GM18517 (cell line): ENCODE results near the gene MED27.

Source experiments
- ATAC-seq: cut with Tn5 transposase; IDR thresholded peaks from one replicate; pipeline ENCODE4 v1.9.1; 2021; ENCODE audit warnings: mild to moderate bottlenecking, moderate library complexity; ENCODE audit not compliant: unreplicated experiment

The MED27 gene

DNA sequence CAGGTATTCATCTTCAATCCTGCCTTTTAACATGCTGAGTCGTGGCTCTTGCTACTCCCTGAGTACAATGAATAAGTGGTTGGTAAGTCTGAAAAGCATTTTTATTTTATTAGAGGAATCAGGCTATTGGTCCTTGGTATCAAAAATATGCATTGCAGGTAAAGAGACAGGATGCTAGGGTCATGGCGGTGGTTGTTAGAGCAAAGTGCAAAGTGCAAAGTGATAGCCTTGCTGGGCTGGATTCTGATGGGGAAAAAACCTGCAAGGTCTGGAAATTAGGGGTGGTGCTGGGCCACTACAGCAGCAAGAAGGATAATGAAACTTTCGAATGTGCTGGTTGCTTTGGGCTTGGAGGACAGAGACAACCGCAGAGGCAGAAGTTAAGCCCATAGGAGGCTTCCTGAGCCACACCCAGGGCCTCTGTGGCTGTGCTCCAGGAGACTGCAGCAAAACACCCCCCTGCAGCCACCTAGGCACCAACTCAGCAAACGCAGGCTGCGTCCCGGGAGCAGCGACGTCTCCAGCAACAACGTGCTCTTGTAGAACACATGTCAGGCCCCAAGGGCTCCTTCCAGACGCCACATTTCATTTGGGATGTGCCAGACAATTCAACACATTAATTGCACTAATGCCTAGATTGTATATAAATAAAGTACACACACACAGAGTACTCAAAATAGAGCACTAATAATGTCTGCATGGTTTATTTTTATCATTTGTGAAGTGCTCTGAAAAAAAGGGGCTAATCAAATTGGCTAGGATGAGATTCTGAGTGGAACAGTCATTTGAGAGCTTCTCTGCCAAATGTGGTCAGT is 190.0 kb downstream of the MED27 start:
- no peak for ATAC-seq

- ATAC-seq = no peak
These were observed 190.7 kb downstream of the MED27 start for GRCh38 chr9:131888923-131889322.

DNA sequence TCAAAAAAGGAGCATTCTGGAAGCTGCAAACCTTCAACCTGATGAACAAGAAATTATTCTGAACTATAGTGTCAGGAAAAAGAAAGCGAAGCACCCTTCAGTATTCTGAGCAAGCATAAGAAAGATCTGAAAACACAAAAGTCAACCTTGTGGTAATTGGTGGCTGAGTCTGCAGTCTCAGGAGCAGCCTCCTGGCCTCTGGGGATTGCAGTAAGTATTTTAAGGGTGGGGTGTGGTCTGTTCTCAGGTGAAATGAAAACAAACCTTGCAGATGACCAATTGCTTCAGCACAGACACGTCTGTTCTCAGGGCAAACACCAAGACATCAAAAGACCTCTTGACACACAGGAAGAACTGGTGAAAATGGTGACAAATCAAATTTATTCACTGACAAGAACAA is 192.0 kb downstream of the MED27 start:
- ATAC-seq = no peak

GRCh38 chr9:131886826-131887225 is 192.8 kb downstream of the MED27 start:
- ATAC-seq = no peak

- ATAC-seq = no peak
These were observed 194.5 kb downstream of the MED27 start for GRCh38 chr9:131885144-131885609.

GRCh38 chr9:131884222-131884621 is 195.4 kb downstream of the MED27 start:
- no peak for ATAC-seq

GRCh38 chr9:131880833-131881583 is 198.7 kb downstream of the MED27 start:
- no peak for ATAC-seq

GRCh38 chr9:131879911-131880290 is 199.8 kb downstream of the MED27 start:
- ATAC-seq = no peak

DNA sequence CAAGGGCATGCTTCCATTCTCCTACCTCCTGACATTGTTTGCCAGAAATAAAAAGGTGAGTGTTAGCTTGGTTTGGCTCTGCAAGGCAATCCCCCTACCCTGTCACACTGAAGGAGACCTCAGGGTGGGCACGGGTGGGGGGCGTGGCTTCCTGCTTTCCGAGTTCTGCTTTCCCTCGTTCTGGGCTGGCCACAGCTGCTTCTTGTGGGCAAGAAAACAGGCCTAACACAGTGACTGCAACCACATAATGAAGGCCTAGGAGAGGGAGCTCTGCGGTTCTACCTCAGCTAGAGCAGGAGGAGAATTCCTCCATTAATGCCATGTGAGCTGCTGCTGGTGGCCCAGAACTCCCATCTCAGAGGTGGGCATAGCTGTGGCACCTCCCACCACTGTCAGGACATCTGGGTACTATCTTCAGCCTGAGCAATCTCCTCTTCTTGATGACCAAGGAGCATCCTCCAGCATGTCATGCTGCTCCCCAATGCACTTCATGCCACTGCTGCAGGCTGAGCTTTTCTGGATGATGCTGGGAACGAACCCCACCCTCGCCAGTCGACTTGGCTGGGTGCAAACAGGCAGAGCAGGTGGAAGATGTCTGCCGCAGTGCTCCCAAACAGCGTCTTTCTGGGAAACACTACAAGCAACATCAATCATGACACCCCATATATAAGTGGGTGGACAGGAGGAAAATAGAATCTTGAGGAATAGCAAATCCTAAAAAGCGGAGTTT is 200.3 kb downstream of the MED27 start:
- no peak for ATAC-seq

DNA sequence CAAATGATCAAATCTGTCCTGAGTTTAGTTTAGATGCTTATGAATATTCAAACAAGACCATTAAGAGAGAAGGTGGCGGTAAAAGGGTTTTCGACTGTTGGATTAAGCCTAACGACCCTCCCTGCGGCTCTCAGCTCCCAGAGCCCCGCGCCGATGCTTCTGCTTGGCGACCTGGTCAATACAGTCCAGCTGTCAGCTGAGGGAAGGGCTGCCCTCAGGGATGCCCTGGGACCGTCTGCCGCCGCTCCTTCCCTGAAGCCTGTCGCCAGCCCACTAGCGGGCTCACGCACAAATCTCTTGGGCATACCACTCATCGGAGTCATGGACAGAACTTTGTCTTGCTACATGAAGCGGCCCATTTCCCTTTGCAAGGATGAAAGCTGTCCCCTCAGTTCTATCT is 203.2 kb downstream of the MED27 start:
- ATAC-seq = no peak

DNA sequence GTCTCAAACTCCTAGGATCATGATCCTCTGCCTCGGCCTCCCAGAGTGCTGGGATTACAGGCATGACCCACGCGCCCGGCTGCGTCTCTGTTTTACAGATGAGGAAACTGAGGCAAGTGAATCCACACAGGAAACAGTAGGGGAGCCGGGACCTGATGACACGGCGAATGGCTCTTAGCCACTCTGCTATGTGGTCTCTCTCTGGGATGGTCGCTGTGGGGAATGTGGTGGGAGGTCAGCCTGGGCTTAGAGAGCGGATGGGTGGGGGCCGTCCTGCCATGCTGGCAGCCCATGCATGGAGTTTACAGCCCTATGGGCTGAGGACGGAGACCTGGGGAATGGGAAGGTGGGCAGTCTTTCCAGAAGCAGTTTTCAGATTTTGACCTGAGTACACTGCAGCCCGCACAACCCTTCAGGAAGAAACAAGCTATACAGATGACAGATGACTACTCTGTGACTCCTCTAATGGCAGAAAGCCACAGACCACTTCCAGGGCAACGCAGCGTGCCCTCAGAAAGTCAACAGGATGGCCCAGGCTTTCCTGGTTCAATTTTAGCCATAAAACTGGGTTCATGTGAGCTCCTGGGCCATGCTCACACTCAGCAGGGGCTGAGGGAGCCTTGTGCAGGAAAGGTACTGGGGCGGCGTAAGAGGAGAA is 203.7 kb downstream of the MED27 start:
- no peak for ATAC-seq

GRCh38 chr9:131874916-131875670 is 204.6 kb downstream of the MED27 start:
- no peak for ATAC-seq

GRCh38 chr9:131874447-131874846 is 205.2 kb downstream of the MED27 start:
- ATAC-seq = no peak

DNA sequence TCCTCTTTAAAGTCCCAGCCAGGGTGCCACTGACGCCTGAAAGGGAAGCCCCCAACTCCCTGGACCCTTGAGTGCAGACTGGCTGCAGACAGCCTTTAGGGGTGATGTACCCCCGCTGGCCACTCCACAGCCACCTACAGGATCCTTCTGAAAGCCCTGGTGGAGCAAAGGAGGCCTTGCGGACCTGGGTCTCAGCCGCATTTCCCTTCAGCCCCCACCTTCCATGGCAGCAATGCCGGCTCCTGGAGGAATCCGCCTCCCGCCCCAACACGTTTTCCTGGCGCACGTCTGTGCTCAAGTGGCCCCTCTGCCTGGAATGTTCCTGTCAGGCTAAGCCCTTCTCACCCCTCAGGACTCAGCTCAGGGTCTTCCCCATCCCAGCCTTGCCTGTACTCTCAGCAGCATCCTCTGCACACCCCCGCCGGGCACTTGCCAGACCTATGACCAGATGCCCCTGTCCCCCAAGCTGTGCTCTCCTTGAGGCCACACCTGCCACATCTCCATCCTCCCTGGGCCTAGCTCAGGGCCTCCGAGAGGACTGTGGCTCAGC is 205.7 kb downstream of the MED27 start:
- ATAC-seq = no peak

DNA sequence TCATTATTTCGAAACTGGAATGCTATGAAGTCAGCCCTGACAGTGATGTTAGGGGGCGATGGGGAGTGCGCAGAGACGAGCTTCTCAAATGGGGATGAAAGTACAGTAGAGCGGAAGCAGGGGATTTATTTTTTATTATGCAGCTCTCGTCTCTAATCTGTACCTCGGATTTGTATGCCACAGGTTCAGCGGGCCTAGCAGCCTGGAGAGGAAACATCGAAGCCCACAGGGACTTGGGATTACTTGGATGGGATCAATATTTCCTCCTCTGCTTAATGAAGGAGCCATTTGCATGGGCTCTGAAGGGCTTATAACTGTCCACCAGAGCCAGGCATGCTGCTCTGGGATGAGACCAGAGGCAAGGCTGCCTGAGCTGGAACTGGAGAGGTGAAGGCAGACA is 206.3 kb downstream of the MED27 start:
- ATAC-seq = no peak

DNA sequence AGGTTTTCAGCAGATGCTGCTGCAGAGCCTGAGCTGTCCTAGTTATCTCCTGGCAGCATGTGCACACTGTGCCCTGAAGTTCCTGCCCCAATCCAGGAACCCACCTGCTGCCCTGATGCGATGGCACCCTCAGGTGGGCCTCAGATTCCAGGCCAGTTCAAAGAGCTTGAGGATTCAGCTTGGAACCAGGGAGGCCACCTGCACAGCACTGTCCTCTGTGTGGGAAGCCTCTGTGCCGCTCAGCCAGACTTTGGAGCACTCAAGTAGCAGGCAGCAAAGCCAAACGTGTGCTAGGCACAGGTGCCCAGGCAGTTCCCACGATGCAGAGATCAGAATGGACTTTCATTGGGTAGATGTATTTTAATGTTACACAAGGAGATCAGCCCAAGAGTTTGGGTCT is 207.0 kb downstream of the MED27 start:
- no peak for ATAC-seq

- ATAC-seq = no peak
These were observed 207.7 kb downstream of the MED27 start for GRCh38 chr9:131872006-131872405.

DNA sequence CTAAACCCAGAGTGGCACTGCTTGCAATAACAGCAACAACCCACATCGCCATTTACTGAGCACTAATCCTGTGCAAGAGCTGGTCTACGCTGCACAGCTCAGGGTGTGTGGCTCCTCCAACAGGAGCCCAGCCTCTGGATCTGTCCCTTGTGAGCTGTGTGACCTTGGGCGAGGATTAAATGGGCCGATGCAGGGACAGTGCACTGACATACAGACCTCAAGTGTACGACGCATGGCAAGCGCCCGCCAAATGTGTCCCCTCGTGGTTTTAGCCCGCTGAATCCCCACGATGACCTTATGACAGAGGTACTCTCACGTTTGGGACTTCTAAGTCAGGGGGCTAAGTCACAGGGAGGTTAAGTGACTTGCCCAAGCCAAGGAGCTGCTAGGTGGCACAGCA is 209.5 kb downstream of the MED27 start:
- no peak for ATAC-seq

DNA sequence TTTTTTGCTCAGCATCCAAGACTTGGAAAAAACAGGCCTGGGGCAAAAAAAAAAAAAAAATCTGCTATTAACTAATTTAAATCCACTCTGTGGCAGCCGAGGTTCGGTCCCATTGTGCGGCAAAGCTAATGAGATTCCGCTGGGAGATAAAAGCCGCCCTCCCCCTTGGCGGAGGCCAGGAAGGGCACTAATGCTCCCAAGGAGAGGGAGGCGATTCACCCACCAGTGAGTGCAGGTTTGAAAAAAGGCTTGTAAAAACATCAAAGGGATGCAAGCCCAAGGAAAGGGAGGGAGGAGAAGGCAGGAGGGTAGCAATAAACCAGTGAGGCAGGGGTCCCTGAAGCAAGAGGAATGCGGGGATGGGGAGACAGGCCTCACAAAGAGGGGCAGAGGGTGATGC is 210.3 kb downstream of the MED27 start:
- no peak for ATAC-seq

GRCh38 chr9:131868766-131869165 is 210.9 kb downstream of the MED27 start:
- no peak for ATAC-seq
